GM13977 (cell line): ENCODE data around the gene PLXNA2.

ENCODE experiments used
- DNase-seq: peaks from one replicate; pipeline ENCODE4 v3.0.0; 2012; ENCODE audit warnings: low spot score
- CTCF ChIP-seq: IDR thresholded peaks from 2 replicates; pipeline ENCODE4 v1.5.1; 2012; ENCODE audit warnings: mild to moderate bottlenecking, control low read depth; ENCODE audit not compliant: insufficient read depth; ENCODE audit errors: extremely low read depth, missing control alignments
- in situ Hi-C: fragments of 300-500 bp; cut with MboI; formaldehyde crosslinking; loops from one replicate; pipeline ENCODE4 v1.12.0; 2022; ENCODE audit warnings: low sequenced_read_pairs, low pct_unique_long_range_greater_than_20kb, mixed read lengths, inconsistent platforms; ENCODE audit not compliant: unreplicated experiment

The PLXNA2 gene

GRCh38 chr1:208234721-208235120, 9.5 kb downstream of the PLXNA2 start:
- no peak for DNase-seq
- TF ChIP-seq CTCF, result no peak
- in situ Hi-C loops, result loop anchor here (25.0 kb wide), 1 partner anchor 97 kb away; no protein-coding TSS in a partner anchor

GRCh38 chr1:208233978-208234377, 10.2 kb downstream of the PLXNA2 start:
- in situ Hi-C loops, result loop anchor here (25.0 kb wide), 1 partner anchor 97 kb away; no protein-coding TSS in a partner anchor
- no peak for TF ChIP-seq CTCF
- no peak for DNase-seq

GRCh38 chr1:208233546-208233945, 10.6 kb downstream of the PLXNA2 start:
- in situ Hi-C loops, result loop anchor here (25.0 kb wide), 1 partner anchor 96 kb away; no protein-coding TSS in a partner anchor
- no peak for DNase-seq
- TF ChIP-seq CTCF, result no peak

- in situ Hi-C loops, result loop anchor here (25.0 kb wide), 1 partner anchor 95 kb away; no protein-coding TSS in a partner anchor
- no peak for TF ChIP-seq CTCF
- DNase-seq, result no peak
These were observed 11.5 kb downstream of the PLXNA2 start for GRCh38 chr1:208232662-208233038.

- in situ Hi-C loops, result loop anchor here (25.0 kb wide), 1 partner anchor 95 kb away; no protein-coding TSS in a partner anchor
- no peak for TF ChIP-seq CTCF
- DNase-seq, result no peak
These were observed 12.1 kb downstream of the PLXNA2 start for GRCh38 chr1:208231881-208232661.

GRCh38 chr1:208230668-208231529, 13.3 kb downstream of the PLXNA2 start:
- TF ChIP-seq CTCF, result no peak
- DNase-seq, result no peak
- in situ Hi-C loops, result loop anchor here (25.0 kb wide), 1 partner anchor 94 kb away; no protein-coding TSS in a partner anchor
